Measurements from ENCODE around the gene CD69.

Gene CD69

DNA sequence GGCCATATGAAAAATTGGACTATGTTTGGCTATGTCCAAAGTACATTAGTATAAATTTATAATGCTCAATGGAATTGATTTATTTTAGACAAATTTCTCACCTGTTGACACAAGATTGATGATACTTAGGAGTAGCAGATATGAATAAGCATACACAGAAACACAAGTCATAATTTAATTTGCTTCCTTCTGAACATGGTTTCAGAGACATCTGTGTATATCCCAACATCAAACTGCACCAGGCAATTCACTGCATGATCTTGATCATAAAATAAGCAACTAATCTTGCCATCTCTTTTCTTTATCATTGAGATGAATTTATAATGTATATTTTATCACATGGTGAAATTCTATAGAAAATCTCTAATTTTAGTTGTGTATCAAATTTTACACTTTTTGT is 31.6 kb downstream of the CD69 start:
- H4K20me1 ChIP-seq (ENCODE audit: insufficient read depth, low read length, poor library complexity, severe bottlenecking), result no peaks in the 10 kb centered on the region
- H3K9me3 ChIP-seq (ENCODE audit: insufficient read depth, low read depth, low read length), result no peaks in the 10 kb centered on the region
- H3F3A ChIP-seq (ENCODE audit: low read depth), result no peaks in the 10 kb centered on the region; the same call in 1 of the 2 replicates
- peaks cover 10% of the 10 kb centered on the region for H3K4me1 ChIP-seq (ENCODE audit: insufficient read depth, low read length, poor library complexity, severe bottlenecking)
- H2AFZ ChIP-seq (ENCODE audit: low read length), result no peak overlapping the region
- TF ChIP-seq EZH2phosphoT487 (IDR thresholded peaks at IDR 0.05; ENCODE audit: borderline replicate concordance), result no peak
- TF ChIP-seq, protein P1, sequence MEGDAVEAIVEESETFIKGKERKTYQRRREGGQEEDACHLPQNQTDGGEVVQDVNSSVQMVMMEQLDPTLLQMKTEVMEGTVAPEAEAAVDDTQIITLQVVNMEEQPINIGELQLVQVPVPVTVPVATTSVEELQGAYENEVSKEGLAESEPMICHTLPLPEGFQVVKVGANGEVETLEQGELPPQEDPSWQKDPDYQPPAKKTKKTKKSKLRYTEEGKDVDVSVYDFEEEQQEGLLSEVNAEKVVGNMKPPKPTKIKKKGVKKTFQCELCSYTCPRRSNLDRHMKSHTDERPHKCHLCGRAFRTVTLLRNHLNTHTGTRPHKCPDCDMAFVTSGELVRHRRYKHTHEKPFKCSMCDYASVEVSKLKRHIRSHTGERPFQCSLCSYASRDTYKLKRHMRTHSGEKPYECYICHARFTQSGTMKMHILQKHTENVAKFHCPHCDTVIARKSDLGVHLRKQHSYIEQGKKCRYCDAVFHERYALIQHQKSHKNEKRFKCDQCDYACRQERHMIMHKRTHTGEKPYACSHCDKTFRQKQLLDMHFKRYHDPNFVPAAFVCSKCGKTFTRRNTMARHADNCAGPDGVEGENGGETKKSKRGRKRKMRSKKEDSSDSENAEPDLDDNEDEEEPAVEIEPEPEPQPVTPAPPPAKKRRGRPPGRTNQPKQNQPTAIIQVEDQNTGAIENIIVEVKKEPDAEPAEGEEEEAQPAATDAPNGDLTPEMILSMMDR (conservative IDR thresholded peaks at IDR 0.05; ENCODE audit: low read length), result no peak
- H3K9me2 ChIP-seq (replicated peaks; ENCODE audit: low read depth, low read length), result no peaks in the 10 kb centered on the region
- H3K4me2 ChIP-seq (ENCODE audit: low read depth, low read length, poor library complexity, severe bottlenecking), result no peak overlapping the region
- no peak overlapping the region for H3K4me3 ChIP-seq (ENCODE audit: low read length, poor library complexity, severe bottlenecking)
- no peak overlapping the region for H3K9ac ChIP-seq (ENCODE audit: low read depth, low read length, poor library complexity, severe bottlenecking)
- no peaks in the 10 kb centered on the region for H3K27me3 ChIP-seq (ENCODE audit: insufficient read depth, low read length, poor library complexity, severe bottlenecking)
- H3K36me3 ChIP-seq (ENCODE audit: insufficient read depth, low read length), result no peaks in the 10 kb centered on the region
- H3K79me2 ChIP-seq (ENCODE audit: insufficient read depth, low read length), result no peaks in the 10 kb centered on the region

DNA sequence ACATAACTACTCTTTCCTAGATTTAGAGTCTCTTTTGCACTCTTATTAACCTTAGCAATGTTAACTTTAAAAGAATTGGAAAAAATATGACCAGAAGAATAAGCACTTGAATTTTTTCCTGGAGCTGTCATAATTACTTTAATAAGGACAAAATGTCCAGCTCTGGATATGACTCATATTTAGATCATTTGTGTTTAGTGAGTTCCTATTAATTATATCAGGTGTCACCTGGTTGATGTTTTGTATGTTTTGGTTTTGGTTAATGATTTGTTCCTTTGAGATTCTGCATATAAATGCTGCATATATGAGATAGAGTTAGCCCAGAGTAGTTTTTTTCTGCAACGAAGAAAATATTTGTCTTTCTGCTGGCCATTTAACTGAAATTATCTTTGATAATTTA is 32.9 kb downstream of the CD69 start:
- Histone ChIP-seq H3K4me3 (ENCODE audit: low read length, poor library complexity, severe bottlenecking) (no peak overlapping the region), H3F3A (ENCODE audit: low read depth) (no peaks in the 10 kb centered on the region; the same call in 1 of the 2 replicates), H3K79me2 (ENCODE audit: insufficient read depth, low read length) (no peaks in the 10 kb centered on the region), H3K4me2 (ENCODE audit: low read depth, low read length, poor library complexity, severe bottlenecking) (no peak overlapping the region), H2AFZ (ENCODE audit: low read length) (no peak overlapping the region), H3K9ac (ENCODE audit: low read depth, low read length, poor library complexity, severe bottlenecking) (no peak overlapping the region), H3K27me3 (ENCODE audit: insufficient read depth, low read length, poor library complexity, severe bottlenecking) (no peaks in the 10 kb centered on the region), H3K36me3 (ENCODE audit: insufficient read depth, low read length) (no peaks in the 10 kb centered on the region), H3K9me2 (replicated peaks; ENCODE audit: low read depth, low read length) (no peaks in the 10 kb centered on the region), H4K20me1 (ENCODE audit: insufficient read depth, low read length, poor library complexity, severe bottlenecking) (no peaks in the 10 kb centered on the region), H3K4me1 (ENCODE audit: insufficient read depth, low read length, poor library complexity, severe bottlenecking) (peaks cover 5% of the 10 kb centered on the region), H3K9me3 (ENCODE audit: insufficient read depth, low read depth, low read length) (no peaks in the 10 kb centered on the region)
- no peak for TF ChIP-seq EZH2phosphoT487 (IDR thresholded peaks at IDR 0.05; ENCODE audit: borderline replicate concordance)
- TF ChIP-seq, protein P1 (conservative IDR thresholded peaks at IDR 0.05; ENCODE audit: low read length), result no peak

DNA sequence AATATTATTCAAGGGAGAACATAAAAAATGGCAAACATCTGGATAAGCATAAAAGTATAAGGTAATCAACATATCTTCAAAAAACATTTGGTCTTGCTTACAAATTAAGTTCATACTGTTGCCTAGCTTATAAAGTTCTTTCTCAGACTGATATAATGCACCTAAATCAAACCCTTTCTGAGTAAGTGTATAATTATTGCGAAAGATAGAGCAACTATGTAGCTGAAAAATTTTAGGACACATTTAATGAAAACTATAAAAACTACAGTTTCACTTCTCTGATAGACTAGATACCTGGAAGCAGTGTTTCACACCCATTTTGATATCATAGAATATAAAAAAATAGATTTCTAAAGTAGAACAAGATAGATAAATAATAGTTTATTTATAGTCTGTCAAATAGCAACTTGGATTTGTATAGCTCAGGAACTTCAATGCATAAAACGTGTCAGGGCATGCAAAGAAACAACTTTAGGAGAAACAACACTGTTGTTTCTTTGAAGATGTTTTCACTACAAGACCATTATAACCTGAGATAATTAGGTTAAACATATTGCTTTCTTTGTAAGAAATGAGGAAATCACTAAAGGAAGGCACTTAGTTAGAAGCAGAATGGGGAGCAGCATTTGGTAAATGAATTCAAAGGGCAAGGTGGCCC is 35.4 kb downstream of the CD69 start:
- Histone ChIP-seq H2AFZ (ENCODE audit: low read length) (no peak overlapping the region; the same call in 1 of the 2 replicates), H3K4me3 (ENCODE audit: low read length, poor library complexity, severe bottlenecking) (no peak overlapping the region), H4K20me1 (ENCODE audit: insufficient read depth, low read length, poor library complexity, severe bottlenecking) (no peaks in the 10 kb centered on the region), H3K9ac (ENCODE audit: low read depth, low read length, poor library complexity, severe bottlenecking) (no peak overlapping the region), H3K27me3 (ENCODE audit: insufficient read depth, low read length, poor library complexity, severe bottlenecking) (no peaks in the 10 kb centered on the region), H3K36me3 (ENCODE audit: insufficient read depth, low read length) (no peaks in the 10 kb centered on the region), H3K9me2 (replicated peaks; ENCODE audit: low read depth, low read length) (no peaks in the 10 kb centered on the region), H3K9me3 (ENCODE audit: insufficient read depth, low read depth, low read length) (no peaks in the 10 kb centered on the region), H3K4me1 (ENCODE audit: insufficient read depth, low read length, poor library complexity, severe bottlenecking) (no peaks in the 10 kb centered on the region), H3K79me2 (ENCODE audit: insufficient read depth, low read length) (no peaks in the 10 kb centered on the region), H3F3A (ENCODE audit: low read depth) (no peaks in the 10 kb centered on the region; the same call in 1 of the 2 replicates), H3K4me2 (ENCODE audit: low read depth, low read length, poor library complexity, severe bottlenecking) (no peak overlapping the region)
- no peak for TF ChIP-seq EZH2phosphoT487 (IDR thresholded peaks at IDR 0.05; ENCODE audit: borderline replicate concordance)
- TF ChIP-seq, protein P1 (conservative IDR thresholded peaks at IDR 0.05; ENCODE audit: low read length), result no peak
